Measurements from ENCODE around the gene SF3B6. TPM values are rescaled to one million over a fixed set of nuclear protein-coding genes. Genes with fewer than 3 reads are reported as not detected.

Gene SF3B6
- total and polyA plus RNA-seq, 9 of the 15 experiments (the other 6 are each of a cell fraction or from before 2014, with no cell fraction given) = 146 to 591 (median 295) TPM

DNA sequence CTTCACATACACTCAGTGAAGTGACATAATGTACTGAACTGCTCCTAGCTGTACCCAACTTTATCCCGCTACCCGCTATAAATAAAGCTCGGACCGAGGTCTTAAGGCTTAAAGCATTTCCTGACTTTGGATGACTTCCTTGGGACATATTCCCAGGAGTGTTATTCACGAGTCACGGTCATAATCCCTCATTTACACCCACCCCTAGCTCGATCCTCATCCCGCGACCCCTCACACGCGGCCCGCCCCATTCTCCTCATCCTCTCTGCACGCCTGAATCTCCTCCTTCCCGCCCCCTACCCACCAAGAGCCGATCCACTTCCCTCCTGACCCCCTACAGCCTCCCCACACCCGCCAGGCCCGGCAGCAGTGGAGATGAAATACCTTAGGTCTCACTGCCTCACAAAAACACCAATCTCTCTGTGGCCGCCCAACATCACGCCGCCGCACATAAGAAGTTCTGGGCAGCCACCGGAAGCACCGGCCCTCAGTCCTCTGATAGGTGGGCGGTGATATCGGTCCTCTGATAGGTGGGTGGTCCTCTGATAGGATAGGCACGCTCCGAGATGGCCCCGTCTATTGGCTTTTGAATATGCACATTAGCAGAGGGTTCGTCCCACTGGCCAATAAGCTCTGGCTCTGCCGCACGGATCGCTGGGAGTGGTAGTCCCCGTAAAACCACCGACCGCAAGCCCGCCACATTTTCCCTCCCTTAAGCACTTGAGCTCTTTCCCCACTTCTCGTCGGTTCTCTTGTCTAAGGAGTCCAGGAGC lies 29.0 kb downstream of the SF3B6 start, which contains the start of gene WDCP (continued):
- no peak for TF ChIP-seq ZBTB1 (CRISPR knock-in tag; IDR thresholded peaks at IDR 0.05; ENCODE audit: borderline replicate concordance, low read depth)
- TF ChIP-seq, protein P1, sequence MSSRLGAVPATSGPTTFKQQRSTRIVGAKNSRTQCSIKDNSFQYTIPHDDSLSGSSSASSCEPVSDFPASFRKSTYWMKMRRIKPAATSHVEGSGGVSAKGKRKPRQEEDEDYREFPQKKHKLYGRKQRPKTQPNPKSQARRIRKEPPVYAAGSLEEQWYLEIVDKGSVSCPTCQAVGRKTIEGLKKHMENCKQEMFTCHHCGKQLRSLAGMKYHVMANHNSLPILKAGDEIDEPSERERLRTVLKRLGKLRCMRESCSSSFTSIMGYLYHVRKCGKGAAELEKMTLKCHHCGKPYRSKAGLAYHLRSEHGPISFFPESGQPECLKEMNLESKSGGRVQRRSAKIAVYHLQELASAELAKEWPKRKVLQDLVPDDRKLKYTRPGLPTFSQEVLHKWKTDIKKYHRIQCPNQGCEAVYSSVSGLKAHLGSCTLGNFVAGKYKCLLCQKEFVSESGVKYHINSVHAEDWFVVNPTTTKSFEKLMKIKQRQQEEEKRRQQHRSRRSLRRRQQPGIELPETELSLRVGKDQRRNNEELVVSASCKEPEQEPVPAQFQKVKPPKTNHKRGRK (tag; IDR thresholded peaks at IDR 0.05) = no peak
- TF ChIP-seq POLR3G (IDR thresholded peaks at IDR 0.05; ENCODE audit: extremely low read depth, insufficient read length, insufficient replicate concordance) = no peak
- no peak for TF ChIP-seq ZC3H11A (IDR thresholded peaks at IDR 0.05; ENCODE audit: low read depth, low read length)
- TF ChIP-seq, protein P2, sequence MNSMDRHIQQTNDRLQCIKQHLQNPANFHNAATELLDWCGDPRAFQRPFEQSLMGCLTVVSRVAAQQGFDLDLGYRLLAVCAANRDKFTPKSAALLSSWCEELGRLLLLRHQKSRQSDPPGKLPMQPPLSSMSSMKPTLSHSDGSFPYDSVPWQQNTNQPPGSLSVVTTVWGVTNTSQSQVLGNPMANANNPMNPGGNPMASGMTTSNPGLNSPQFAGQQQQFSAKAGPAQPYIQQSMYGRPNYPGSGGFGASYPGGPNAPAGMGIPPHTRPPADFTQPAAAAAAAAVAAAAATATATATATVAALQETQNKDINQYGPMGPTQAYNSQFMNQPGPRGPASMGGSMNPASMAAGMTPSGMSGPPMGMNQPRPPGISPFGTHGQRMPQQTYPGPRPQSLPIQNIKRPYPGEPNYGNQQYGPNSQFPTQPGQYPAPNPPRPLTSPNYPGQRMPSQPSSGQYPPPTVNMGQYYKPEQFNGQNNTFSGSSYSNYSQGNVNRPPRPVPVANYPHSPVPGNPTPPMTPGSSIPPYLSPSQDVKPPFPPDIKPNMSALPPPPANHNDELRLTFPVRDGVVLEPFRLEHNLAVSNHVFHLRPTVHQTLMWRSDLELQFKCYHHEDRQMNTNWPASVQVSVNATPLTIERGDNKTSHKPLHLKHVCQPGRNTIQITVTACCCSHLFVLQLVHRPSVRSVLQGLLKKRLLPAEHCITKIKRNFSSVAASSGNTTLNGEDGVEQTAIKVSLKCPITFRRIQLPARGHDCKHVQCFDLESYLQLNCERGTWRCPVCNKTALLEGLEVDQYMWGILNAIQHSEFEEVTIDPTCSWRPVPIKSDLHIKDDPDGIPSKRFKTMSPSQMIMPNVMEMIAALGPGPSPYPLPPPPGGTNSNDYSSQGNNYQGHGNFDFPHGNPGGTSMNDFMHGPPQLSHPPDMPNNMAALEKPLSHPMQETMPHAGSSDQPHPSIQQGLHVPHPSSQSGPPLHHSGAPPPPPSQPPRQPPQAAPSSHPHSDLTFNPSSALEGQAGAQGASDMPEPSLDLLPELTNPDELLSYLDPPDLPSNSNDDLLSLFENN (IDR thresholded peaks at IDR 0.05; ENCODE audit: low read depth in 2 of 2, low read length in 2 of 2) = 0 out of 4 replicates have a peak, but pooled peaks of 1 of the 2 experiments have one; percentile 21
- TF ChIP-seq RAD51 (IDR thresholded peaks at IDR 0.05; ENCODE audit: borderline replicate concordance, low read depth) = no peak
- 0 out of 4 replicates have a peak, but pooled peaks of 1 of the 2 experiments have one; percentile 11 for TF ChIP-seq TBL1XR1 (IDR thresholded peaks at IDR 0.05; ENCODE audit: low read length in 2 of 2)
- TF ChIP-seq, protein P3, sequence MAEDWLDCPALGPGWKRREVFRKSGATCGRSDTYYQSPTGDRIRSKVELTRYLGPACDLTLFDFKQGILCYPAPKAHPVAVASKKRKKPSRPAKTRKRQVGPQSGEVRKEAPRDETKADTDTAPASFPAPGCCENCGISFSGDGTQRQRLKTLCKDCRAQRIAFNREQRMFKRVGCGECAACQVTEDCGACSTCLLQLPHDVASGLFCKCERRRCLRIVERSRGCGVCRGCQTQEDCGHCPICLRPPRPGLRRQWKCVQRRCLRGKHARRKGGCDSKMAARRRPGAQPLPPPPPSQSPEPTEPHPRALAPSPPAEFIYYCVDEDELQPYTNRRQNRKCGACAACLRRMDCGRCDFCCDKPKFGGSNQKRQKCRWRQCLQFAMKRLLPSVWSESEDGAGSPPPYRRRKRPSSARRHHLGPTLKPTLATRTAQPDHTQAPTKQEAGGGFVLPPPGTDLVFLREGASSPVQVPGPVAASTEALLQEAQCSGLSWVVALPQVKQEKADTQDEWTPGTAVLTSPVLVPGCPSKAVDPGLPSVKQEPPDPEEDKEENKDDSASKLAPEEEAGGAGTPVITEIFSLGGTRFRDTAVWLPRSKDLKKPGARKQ (CRISPR knock-in tag; IDR thresholded peaks at IDR 0.05) = no peak
- no peak for TF ChIP-seq CBFA2T3 (IDR thresholded peaks at IDR 0.05)
- no peak for TF ChIP-seq SIN3B (IDR thresholded peaks at IDR 0.05; ENCODE audit: low read depth)
- TF ChIP-seq, protein P4, sequence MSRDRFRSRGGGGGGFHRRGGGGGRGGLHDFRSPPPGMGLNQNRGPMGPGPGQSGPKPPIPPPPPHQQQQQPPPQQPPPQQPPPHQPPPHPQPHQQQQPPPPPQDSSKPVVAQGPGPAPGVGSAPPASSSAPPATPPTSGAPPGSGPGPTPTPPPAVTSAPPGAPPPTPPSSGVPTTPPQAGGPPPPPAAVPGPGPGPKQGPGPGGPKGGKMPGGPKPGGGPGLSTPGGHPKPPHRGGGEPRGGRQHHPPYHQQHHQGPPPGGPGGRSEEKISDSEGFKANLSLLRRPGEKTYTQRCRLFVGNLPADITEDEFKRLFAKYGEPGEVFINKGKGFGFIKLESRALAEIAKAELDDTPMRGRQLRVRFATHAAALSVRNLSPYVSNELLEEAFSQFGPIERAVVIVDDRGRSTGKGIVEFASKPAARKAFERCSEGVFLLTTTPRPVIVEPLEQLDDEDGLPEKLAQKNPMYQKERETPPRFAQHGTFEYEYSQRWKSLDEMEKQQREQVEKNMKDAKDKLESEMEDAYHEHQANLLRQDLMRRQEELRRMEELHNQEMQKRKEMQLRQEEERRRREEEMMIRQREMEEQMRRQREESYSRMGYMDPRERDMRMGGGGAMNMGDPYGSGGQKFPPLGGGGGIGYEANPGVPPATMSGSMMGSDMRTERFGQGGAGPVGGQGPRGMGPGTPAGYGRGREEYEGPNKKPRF (IDR thresholded peaks at IDR 0.05; ENCODE audit: low read depth, low read length) = no peak
- TF ChIP-seq, protein P5, sequence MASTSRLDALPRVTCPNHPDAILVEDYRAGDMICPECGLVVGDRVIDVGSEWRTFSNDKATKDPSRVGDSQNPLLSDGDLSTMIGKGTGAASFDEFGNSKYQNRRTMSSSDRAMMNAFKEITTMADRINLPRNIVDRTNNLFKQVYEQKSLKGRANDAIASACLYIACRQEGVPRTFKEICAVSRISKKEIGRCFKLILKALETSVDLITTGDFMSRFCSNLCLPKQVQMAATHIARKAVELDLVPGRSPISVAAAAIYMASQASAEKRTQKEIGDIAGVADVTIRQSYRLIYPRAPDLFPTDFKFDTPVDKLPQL (IDR thresholded peaks at IDR 0.05; ENCODE audit: extremely low read depth, insufficient read length) = no peak
- TF ChIP-seq, protein P6, sequence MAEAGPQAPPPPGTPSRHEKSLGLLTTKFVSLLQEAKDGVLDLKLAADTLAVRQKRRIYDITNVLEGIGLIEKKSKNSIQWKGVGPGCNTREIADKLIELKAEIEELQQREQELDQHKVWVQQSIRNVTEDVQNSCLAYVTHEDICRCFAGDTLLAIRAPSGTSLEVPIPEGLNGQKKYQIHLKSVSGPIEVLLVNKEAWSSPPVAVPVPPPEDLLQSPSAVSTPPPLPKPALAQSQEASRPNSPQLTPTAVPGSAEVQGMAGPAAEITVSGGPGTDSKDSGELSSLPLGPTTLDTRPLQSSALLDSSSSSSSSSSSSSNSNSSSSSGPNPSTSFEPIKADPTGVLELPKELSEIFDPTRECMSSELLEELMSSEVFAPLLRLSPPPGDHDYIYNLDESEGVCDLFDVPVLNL (CRISPR knock-in tag; IDR thresholded peaks at IDR 0.05; ENCODE audit: low read depth) = no peak

All from K562 (cell line).